Liver (tissue), 9 donors: ENCODE measurements around the gene EXOG. TPM values are rescaled to one million over a fixed set of nuclear protein-coding genes. Genes with fewer than 3 reads are reported as not detected.

Experiments
- DNase-seq: peaks from one replicate; pipeline ENCODE4 v3.0.0-alpha.2; 2017; ENCODE audit warnings: low spot score
- H3K27ac ChIP-seq, 2 donors: one replicate each; pipeline ENCODE4 v1.7.0; 2013; ENCODE audit warnings: inconsistent platforms in 2 of 2, low read length in 2 of 2, control low read depth in 1 of 2, low read depth in 1 of 2, mild to moderate bottlenecking in 1 of 2
- H3K27me3 ChIP-seq, 4 donors: one replicate each; pipeline versions ENCODE4 v1.6.1 to v1.7.0; 2013; ENCODE audit warnings: low read length in 3 of 4, inconsistent platforms in 1 of 4, mild to moderate bottlenecking in 1 of 4, moderate library complexity in 1 of 4; ENCODE audit not compliant: control insufficient read depth in 4 of 4, insufficient read depth in 4 of 4
- H3K36me3 ChIP-seq, 4 donors: one replicate each; pipeline versions ENCODE4 v1.6.1 to v1.7.0; 2013; ENCODE audit warnings: low read length in 3 of 4, mild to moderate bottlenecking in 3 of 4, low read depth in 1 of 4, moderate library complexity in 1 of 4; ENCODE audit not compliant: control insufficient read depth in 4 of 4, insufficient read depth in 3 of 4
- H3K4me1 ChIP-seq, 4 donors: one replicate each; pipeline versions ENCODE4 v1.6.1 to v1.7.0; 2013; ENCODE audit warnings: low read length in 3 of 4, mild to moderate bottlenecking in 3 of 4, moderate library complexity in 1 of 4; ENCODE audit not compliant: control insufficient read depth in 4 of 4, insufficient read depth in 4 of 4
- H3K4me3 ChIP-seq, 3 donors: one replicate each; pipeline versions ENCODE4 v1.6.1 to v1.7.0; 2013; ENCODE audit warnings: low read length in 3 of 3, control low read depth in 1 of 3, low read depth in 1 of 3, mild to moderate bottlenecking in 1 of 3
- H3K9ac ChIP-seq, 2 donors: one replicate each; pipeline ENCODE4 v1.7.0; 2013; ENCODE audit warnings: low read length in 2 of 2, mild to moderate bottlenecking in 2 of 2, moderate library complexity in 2 of 2, control low read depth in 1 of 2, low read depth in 1 of 2
- H3K9me3 ChIP-seq, 4 donors: one replicate each; pipeline versions ENCODE4 v1.6.1 to v1.7.0; 2013; ENCODE audit warnings: low read length in 3 of 4; ENCODE audit not compliant: control insufficient read depth in 4 of 4
- ATF3 ChIP-seq: IDR thresholded peaks from 2 replicates; pipeline ENCODE4 v1.6.1; 2016; ENCODE audit warnings: antibody characterized with exemption
- CTCF ChIP-seq: fragments of 150-350 bp; IDR thresholded peaks from 2 replicates; pipeline ENCODE4 v1.5.1; 2017; ENCODE audit warnings: improper control_type of control experiment, low read depth, low read length; ENCODE audit not compliant: missing input control
- EGR1 ChIP-seq, 2 donors: IDR thresholded peaks; 2 replicates each; pipeline ENCODE4 v1.6.1; 2016 to 2018; ENCODE audit warnings: antibody characterized with exemption in 2 of 2, low read depth in 2 of 2
- FOXA1 ChIP-seq: IDR thresholded peaks from 2 replicates; pipeline ENCODE4 v1.6.1; 2016; ENCODE audit warnings: antibody characterized with exemption
- FOXA2 ChIP-seq: IDR thresholded peaks from 2 replicates; pipeline ENCODE4 v1.6.1; 2016; ENCODE audit warnings: antibody characterized with exemption
- GABPA ChIP-seq, 2 donors: IDR thresholded peaks in 1 of 2; conservative IDR thresholded peaks in 1 of 2; 2 replicates each; pipeline ENCODE4 v1.6.1; 2016; ENCODE audit warnings: antibody characterized with exemption in 2 of 2, mild to moderate bottlenecking in 1 of 2, moderate library complexity in 1 of 2
- HNF4A ChIP-seq, 2 donors: conservative IDR thresholded peaks; 2 replicates each; pipeline ENCODE4 v1.6.1; 2016; ENCODE audit warnings: antibody characterized with exemption in 2 of 2, mild to moderate bottlenecking in 2 of 2
- HNF4G ChIP-seq: IDR thresholded peaks from 2 replicates; pipeline ENCODE4 v1.6.1; 2016; ENCODE audit warnings: antibody characterized with exemption
- JUND ChIP-seq, 2 donors: IDR thresholded peaks; 2 replicates each; pipeline ENCODE4 v1.6.1; 2016; ENCODE audit warnings: antibody characterized with exemption in 2 of 2
- MAX ChIP-seq: IDR thresholded peaks from 2 replicates; pipeline ENCODE4 v1.6.1; 2016; ENCODE audit warnings: antibody characterized with exemption
- NR2F2 ChIP-seq: IDR thresholded peaks from 2 replicates; pipeline ENCODE4 v1.6.1; 2016; ENCODE audit warnings: antibody characterized with exemption
- RAD21 ChIP-seq, 2 donors: IDR thresholded peaks; 2 replicates each; pipeline ENCODE4 v1.6.1; 2016; ENCODE audit warnings: antibody characterized with exemption in 2 of 2, mild to moderate bottlenecking in 2 of 2
- REST ChIP-seq: IDR thresholded peaks from 2 replicates; pipeline ENCODE4 v1.6.1; 2016; ENCODE audit warnings: antibody characterized with exemption, mild to moderate bottlenecking
- RXRA ChIP-seq, 2 donors: IDR thresholded peaks; 2 replicates each; pipeline ENCODE4 v1.6.1; 2017 to 2018; ENCODE audit warnings: antibody characterized with exemption in 2 of 2, mild to moderate bottlenecking in 1 of 2
- SP1 ChIP-seq: IDR thresholded peaks from 2 replicates; pipeline ENCODE4 v1.6.1; 2018; ENCODE audit warnings: antibody characterized with exemption, mild to moderate bottlenecking
- TAF1 ChIP-seq: conservative IDR thresholded peaks from 2 replicates; pipeline ENCODE4 v1.6.1; 2016; ENCODE audit warnings: antibody characterized with exemption, mild to moderate bottlenecking
- YY1 ChIP-seq: IDR thresholded peaks from 2 replicates; pipeline ENCODE4 v1.6.1; 2016; ENCODE audit warnings: antibody characterized with exemption, mild to moderate bottlenecking
- ZBTB33 ChIP-seq: IDR thresholded peaks from 2 replicates; pipeline ENCODE4 v1.6.1; 2016; ENCODE audit warnings: antibody characterized with exemption
- WGBS: extraction: QIAGEN DNeasy Blood & Tissue Kit; methylation state at CpG from one replicate; pipeline ENCODE4 v1.1.7; 2013; 5-methylcytosine and 5-hydroxymethylcytosine counted together
- polyA plus RNA-seq, 2 donors: library from polyadenylated mRNA; stranded (reverse) in 1 of 2; unstranded in 1 of 2; fragments of 200-250 nt in 1 of 2; fragments of >200 nt in 1 of 2; fragmentation: Nextera tagmentation in 1 of 2; extraction: Ambion mirVana in 1 of 2; gene quantifications; one replicate each; pipeline versions ENCODE4 v1.2.1 to v1.2.3, GENCODE V29; 2013 to 2015
- total RNA-seq, 2 donors: library from RNA; depleted of rRNA; stranded (reverse); fragments of >200 nt; gene quantifications; one replicate each; pipeline ENCODE4 v1.2.3, GENCODE V29; 2014
- donor health status: healthy.
- donor health status: healthy.
- donor health status: healthy.
- donor health status: healthy.
- donor health status: healthy.

The EXOG gene
- total and polyA plus RNA-seq, 4 donors: 2.1 to 4.4 (median 3.9) TPM

GRCh38 chr3:38541806-38542205, 45.7 kb downstream of the EXOG start:
- Histone ChIP-seq H3K4me1 (no peaks in the 10 kb centered on the region), H3K36me3 (no peaks in the 10 kb centered on the region), H3K9ac (no peak overlapping the region), H3K4me3 (no peak overlapping the region), H3K27ac (no peak overlapping the region), H3K9me3 (no peaks in the 10 kb centered on the region), H3K27me3 (no peaks in the 10 kb centered on the region)
- TF ChIP-seq ZBTB33 (no peak), CTCF (no peak), HNF4A (conservative IDR thresholded peaks at IDR 0.05) (no peak), YY1 (no peak), NR2F2 (no peak), TAF1 (no peak), RAD21 (IDR thresholded peaks at IDR 0.05) (no peak), EGR1 (IDR thresholded peaks at IDR 0.05; ENCODE audit: low read depth in 2 of 2) (no peak), MAX (no peak), ATF3 (no peak), GABPA (IDR thresholded peaks at IDR 0.05 in 1 of 2, conservative IDR thresholded peaks at IDR 0.05 in 1 of 2) (no peak), JUND (IDR thresholded peaks at IDR 0.05) (no peak), HNF4G (no peak), FOXA2 (no peak), SP1 (no peak), REST (no peak), RXRA (IDR thresholded peaks at IDR 0.05) (no peak), FOXA1 (no peak)
- WGBS: 82% methylated on average over 9 of the region's 9 CpGs
- no peak for DNase-seq
